ENCODE measurements around the gene RCAN2.
A peak's percentile ranks its signal among the peaks of the same experiment; 100 is the strongest.

Gene RCAN2

DNA sequence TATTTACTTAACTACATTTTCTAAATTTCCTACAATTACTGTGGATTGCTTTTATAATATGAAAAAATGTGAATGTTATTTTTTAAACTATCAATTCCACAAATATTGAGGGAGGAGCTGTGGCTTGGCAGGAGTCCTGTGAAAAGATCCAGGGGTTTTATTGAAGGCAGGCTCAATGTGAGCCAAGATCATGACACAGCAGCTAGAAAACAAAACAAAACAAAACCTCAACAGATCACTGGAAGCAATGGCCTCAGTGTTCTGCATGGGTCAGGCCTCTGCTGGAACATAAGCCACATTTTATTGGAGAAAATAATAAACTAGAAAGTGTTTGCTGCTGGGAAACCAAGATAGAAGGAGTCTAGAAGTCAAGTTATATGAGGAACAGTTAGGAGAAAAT is 19.4 kb upstream of the RCAN2 start:
- H3K4me1 ChIP-seq (ENCODE audit: control insufficient read depth, insufficient read depth, low read length): peaks cover 18% of the 10 kb centered on the region
- peak overlapping the region; percentile 23 for H3K4me3 ChIP-seq (ENCODE audit: low read length)
- H3K27me3 ChIP-seq (replicated peaks; ENCODE audit: control insufficient read depth, insufficient read depth, low read length): no peaks in the 10 kb centered on the region
- peak overlapping the region; percentile 2 for H3K9ac ChIP-seq (ENCODE audit: low read length)
- peak; percentile 91 for DNase-seq (ENCODE audit: low read depth)
- no peaks in the 10 kb centered on the region for H3K36me3 ChIP-seq (ENCODE audit: control insufficient read depth, insufficient read depth, low read length, severe bottlenecking)
- H3K9me3 ChIP-seq (ENCODE audit: control insufficient read depth, low read length): no peaks in the 10 kb centered on the region

DNA sequence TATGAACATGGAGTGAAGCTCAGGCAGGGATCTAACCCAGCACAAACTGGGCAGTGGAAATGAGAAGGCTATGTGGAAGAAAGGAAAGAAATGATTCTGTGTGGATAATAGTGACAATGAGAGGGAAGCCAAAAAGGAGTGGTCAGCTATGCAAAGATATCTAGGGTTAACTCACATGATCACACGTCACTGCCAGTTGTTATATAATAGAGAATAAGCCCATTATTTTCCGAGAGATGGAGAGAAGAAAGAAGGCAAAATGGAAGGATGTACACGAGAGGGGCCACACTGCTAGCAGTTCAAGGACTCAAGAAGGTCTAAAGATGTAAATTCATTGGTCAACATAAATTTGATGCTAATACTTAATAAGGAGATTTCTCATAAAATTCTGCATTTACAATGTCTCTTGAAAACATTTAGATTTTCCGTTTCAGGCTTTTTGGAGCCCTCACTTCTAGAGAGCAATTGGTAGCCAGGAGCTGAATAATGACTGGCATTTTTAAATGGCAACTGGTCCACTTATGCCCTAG is 18.8 kb upstream of the RCAN2 start:
- Histone ChIP-seq H3K4me3 (ENCODE audit: low read length) (peak overlapping the region; percentile 23), H3K9ac (ENCODE audit: low read length) (no peak overlapping the region), H3K9me3 (ENCODE audit: control insufficient read depth, low read length) (no peaks in the 10 kb centered on the region), H3K4me1 (ENCODE audit: control insufficient read depth, insufficient read depth, low read length) (peaks cover 18% of the 10 kb centered on the region), H3K36me3 (ENCODE audit: control insufficient read depth, insufficient read depth, low read length, severe bottlenecking) (no peaks in the 10 kb centered on the region), H3K27me3 (replicated peaks; ENCODE audit: control insufficient read depth, insufficient read depth, low read length) (no peaks in the 10 kb centered on the region)
- DNase-seq (ENCODE audit: low read depth): no peak

- no peak overlapping the region for H3K4me3 ChIP-seq (ENCODE audit: low read length)
- no peak for DNase-seq (ENCODE audit: low read depth)
- H3K9me3 ChIP-seq (ENCODE audit: control insufficient read depth, low read length): no peaks in the 10 kb centered on the region
- no peaks in the 10 kb centered on the region for H3K36me3 ChIP-seq (ENCODE audit: control insufficient read depth, insufficient read depth, low read length, severe bottlenecking)
- H3K9ac ChIP-seq (ENCODE audit: low read length): no peak overlapping the region
- H3K27me3 ChIP-seq (replicated peaks; ENCODE audit: control insufficient read depth, insufficient read depth, low read length): no peaks in the 10 kb centered on the region
- H3K4me1 ChIP-seq (ENCODE audit: control insufficient read depth, insufficient read depth, low read length): peaks cover 18% of the 10 kb centered on the region
Measured at GRCh38 chr6:46509063-46509462, 17.8 kb upstream of the RCAN2 start.

DNA sequence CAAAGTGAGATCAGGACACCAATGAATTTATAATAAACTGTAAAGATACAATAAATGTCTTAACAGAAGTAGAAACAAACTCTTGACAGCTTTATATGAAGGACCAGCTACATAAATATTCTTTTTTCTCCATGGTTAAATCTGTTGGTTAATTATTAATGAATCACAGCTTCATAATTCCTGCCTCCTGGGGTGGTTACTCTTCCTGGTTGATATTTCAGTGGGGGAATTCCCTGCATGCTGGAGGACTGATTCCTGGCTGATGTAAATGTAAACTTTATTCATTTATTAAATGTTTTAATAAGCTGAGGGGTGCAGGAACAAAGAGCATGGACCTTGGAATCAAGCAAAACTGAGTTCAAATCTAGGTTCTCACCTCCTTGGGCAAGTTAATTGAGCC is 16.2 kb upstream of the RCAN2 start:
- no peak for DNase-seq (ENCODE audit: low read depth)
- H3K9ac ChIP-seq (ENCODE audit: low read length): no peak overlapping the region
- H3K9me3 ChIP-seq (ENCODE audit: control insufficient read depth, low read length): no peaks in the 10 kb centered on the region
- no peak overlapping the region for H3K4me3 ChIP-seq (ENCODE audit: low read length)
- H3K4me1 ChIP-seq (ENCODE audit: control insufficient read depth, insufficient read depth, low read length): peaks cover 24% of the 10 kb centered on the region
- no peaks in the 10 kb centered on the region for H3K36me3 ChIP-seq (ENCODE audit: control insufficient read depth, insufficient read depth, low read length, severe bottlenecking)
- no peaks in the 10 kb centered on the region for H3K27me3 ChIP-seq (replicated peaks; ENCODE audit: control insufficient read depth, insufficient read depth, low read length)

- no peak for DNase-seq (ENCODE audit: low read depth)
- H3K4me1 ChIP-seq (ENCODE audit: control insufficient read depth, insufficient read depth, low read length): peaks cover 18% of the 10 kb centered on the region
- H3K27me3 ChIP-seq (replicated peaks; ENCODE audit: control insufficient read depth, insufficient read depth, low read length): no peaks in the 10 kb centered on the region
- no peaks in the 10 kb centered on the region for H3K36me3 ChIP-seq (ENCODE audit: control insufficient read depth, insufficient read depth, low read length, severe bottlenecking)
- no peak overlapping the region for H3K4me3 ChIP-seq (ENCODE audit: low read length)
- H3K9me3 ChIP-seq (ENCODE audit: control insufficient read depth, low read length): no peaks in the 10 kb centered on the region
- no peak overlapping the region for H3K9ac ChIP-seq (ENCODE audit: low read length)
Measured at GRCh38 chr6:46505693-46506512, 14.7 kb upstream of the RCAN2 start.

- DNase-seq (ENCODE audit: low read depth): no peak
- H3K36me3 ChIP-seq (ENCODE audit: control insufficient read depth, insufficient read depth, low read length, severe bottlenecking): no peaks in the 10 kb centered on the region
- no peaks in the 10 kb centered on the region for H3K9me3 ChIP-seq (ENCODE audit: control insufficient read depth, low read length)
- no peak overlapping the region for H3K4me3 ChIP-seq (ENCODE audit: low read length)
- peaks cover 8% of the 10 kb centered on the region for H3K4me1 ChIP-seq (ENCODE audit: control insufficient read depth, insufficient read depth, low read length)
- no peaks in the 10 kb centered on the region for H3K27me3 ChIP-seq (replicated peaks; ENCODE audit: control insufficient read depth, insufficient read depth, low read length)
- no peak overlapping the region for H3K9ac ChIP-seq (ENCODE audit: low read length)
Measured at GRCh38 chr6:46504242-46504641, 13.0 kb upstream of the RCAN2 start.

DNA sequence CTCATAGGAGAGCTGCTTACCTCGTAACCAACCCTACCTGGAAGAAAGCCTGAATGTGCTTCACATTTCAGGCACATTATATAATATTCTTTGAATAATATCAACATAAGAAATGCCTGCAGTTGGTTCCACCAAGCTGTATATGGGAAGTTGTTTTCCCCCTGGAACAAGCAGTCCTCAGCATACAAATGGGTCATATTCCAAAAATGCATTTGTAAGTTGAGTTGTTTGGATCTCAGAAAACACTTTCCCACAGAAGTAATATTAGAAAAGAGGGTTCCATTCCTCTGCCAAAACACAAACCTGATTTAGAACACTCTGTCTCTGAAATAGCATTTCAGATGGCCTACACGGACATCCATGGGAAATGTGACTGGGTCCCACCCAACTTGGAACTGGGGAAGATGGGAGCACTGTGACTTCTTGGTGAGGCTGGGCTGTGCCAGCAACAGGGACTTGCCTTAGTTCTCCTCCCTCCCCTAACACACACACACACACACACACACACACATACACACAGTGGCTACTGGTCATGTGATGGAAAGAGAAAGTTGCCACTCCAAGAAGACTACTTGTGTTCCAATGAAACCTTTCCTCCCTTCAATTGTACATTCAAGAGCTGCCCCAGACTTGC is 11.4 kb upstream of the RCAN2 start:
- Histone ChIP-seq H3K4me1 (ENCODE audit: control insufficient read depth, insufficient read depth, low read length) (peaks cover 8% of the 10 kb centered on the region), H3K36me3 (ENCODE audit: control insufficient read depth, insufficient read depth, low read length, severe bottlenecking) (no peaks in the 10 kb centered on the region), H3K4me3 (ENCODE audit: low read length) (no peak overlapping the region), H3K9me3 (ENCODE audit: control insufficient read depth, low read length) (no peaks in the 10 kb centered on the region), H3K9ac (ENCODE audit: low read length) (no peak overlapping the region), H3K27me3 (replicated peaks; ENCODE audit: control insufficient read depth, insufficient read depth, low read length) (no peaks in the 10 kb centered on the region)
- DNase-seq (ENCODE audit: low read depth): peak; percentile 24

DNA sequence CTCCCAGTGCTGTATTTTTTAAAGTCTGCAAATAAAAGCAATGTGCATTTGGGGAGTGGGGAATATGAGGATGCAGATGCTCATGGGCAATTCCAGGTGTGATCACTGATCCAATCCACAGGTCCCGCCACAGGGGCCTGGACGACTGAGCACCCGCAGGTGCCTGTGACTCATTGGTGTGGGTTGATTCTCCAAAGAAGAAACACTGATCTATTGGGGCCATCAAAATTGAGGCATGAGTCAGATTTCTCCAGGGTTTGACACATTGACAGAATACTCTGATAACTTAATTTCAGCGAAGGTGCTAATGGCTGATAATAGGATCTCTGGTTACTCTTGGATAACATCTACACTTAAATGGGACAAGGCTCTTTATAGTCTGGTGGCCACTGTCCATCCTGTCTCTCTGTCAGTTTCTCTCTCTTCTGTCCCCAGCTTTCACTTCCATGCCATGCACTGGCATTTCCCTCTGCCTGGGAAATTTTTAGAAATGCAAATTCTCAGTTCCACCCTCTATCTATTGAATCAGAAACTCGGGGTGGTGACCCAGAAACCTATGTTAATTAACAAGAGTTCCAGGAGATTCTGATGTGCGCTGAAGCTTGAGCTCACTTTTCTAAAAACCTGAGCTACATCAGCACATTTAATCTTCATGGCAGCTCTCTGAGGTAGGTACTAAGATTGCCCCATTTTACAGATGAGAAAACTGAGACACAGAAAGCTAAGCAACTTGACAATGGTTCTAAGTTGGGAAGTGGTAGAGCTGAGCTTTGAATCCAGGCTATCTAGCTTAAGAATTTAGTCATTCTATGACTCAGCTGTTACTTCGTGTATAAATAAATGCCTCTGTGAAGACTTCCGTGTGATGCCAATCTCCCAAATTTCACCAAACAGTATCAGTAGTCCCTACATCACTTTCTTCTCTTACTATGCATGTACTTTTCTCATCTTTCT is 10.2 kb upstream of the RCAN2 start:
- DNase-seq (ENCODE audit: low read depth): peak; percentile 52
- Histone ChIP-seq H3K4me1 (ENCODE audit: control insufficient read depth, insufficient read depth, low read length) (peaks cover 8% of the 10 kb centered on the region), H3K27me3 (replicated peaks; ENCODE audit: control insufficient read depth, insufficient read depth, low read length) (no peaks in the 10 kb centered on the region), H3K4me3 (ENCODE audit: low read length) (no peak overlapping the region), H3K9ac (ENCODE audit: low read length) (no peak overlapping the region), H3K9me3 (ENCODE audit: control insufficient read depth, low read length) (no peaks in the 10 kb centered on the region), H3K36me3 (ENCODE audit: control insufficient read depth, insufficient read depth, low read length, severe bottlenecking) (no peaks in the 10 kb centered on the region)

- H3K4me3 ChIP-seq (ENCODE audit: low read length): no peak overlapping the region
- H3K4me1 ChIP-seq (ENCODE audit: control insufficient read depth, insufficient read depth, low read length): peaks cover 8% of the 10 kb centered on the region
- no peak overlapping the region for H3K9ac ChIP-seq (ENCODE audit: low read length)
- no peaks in the 10 kb centered on the region for H3K27me3 ChIP-seq (replicated peaks; ENCODE audit: control insufficient read depth, insufficient read depth, low read length)
- H3K9me3 ChIP-seq (ENCODE audit: control insufficient read depth, low read length): no peaks in the 10 kb centered on the region
- H3K36me3 ChIP-seq (ENCODE audit: control insufficient read depth, insufficient read depth, low read length, severe bottlenecking): no peaks in the 10 kb centered on the region
- DNase-seq (ENCODE audit: low read depth): no peak
Measured at GRCh38 chr6:46500382-46500781, 9.1 kb upstream of the RCAN2 start.

DNA sequence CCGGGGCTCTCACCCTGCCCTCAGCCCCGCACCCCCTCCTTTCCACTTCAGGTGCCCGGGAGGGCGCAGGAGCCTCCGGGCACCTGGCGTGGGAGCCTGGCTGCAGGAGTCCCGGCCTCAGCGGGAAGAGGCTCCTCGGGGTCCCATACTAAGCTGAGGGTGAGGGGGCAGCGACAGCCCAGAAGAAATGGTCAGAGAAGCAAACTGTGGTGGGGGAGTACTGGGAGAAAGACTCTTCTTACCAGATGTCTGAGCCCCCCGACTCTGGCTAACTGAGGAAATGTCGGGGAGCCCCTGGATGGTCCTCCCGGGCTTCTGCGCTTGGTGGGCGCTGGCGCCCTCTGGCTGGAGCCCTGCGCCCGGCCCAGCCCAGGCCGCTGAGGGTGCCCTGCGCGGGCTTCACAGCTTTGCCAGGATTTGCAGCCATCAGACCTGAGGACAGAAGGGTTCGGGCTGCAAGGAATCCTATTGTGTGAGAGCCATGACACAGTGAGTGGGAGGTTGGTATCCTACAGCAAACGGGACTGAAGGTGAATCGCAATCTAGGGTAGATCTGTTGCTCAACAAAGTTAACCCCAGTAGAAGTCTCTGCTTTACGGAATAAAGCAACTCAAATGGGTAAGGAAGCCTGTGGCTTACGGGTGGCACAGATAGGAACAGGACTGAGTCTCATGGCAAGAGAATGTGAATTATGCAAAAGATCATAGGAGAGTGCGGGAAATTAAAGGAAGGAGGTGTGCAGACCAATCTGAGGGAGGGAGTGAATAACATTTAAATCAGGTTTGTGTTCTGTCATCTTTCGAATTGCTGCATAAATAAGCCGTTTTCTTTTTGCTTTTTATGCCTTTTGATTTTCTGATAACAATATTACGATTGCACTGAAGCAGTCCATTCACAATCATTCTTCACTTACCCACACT is 639 bp upstream of the RCAN2 start:
- no peaks in the 10 kb centered on the region for H3K27me3 ChIP-seq (replicated peaks; ENCODE audit: control insufficient read depth, insufficient read depth, low read length)
- DNase-seq (ENCODE audit: low read depth): peak; percentile 80

More for the DNA sequence above, 639 bp upstream of the RCAN2 start:
- Histone ChIP-seq H3K9ac (ENCODE audit: low read length) (peak overlapping the region; percentile 68), H3K4me1 (ENCODE audit: control insufficient read depth, insufficient read depth, low read length) (peaks cover 15% of the 10 kb centered on the region), H3K36me3 (ENCODE audit: control insufficient read depth, insufficient read depth, low read length, severe bottlenecking) (no peaks in the 10 kb centered on the region), H3K9me3 (ENCODE audit: control insufficient read depth, low read length) (no peaks in the 10 kb centered on the region), H3K4me3 (ENCODE audit: low read length) (peak overlapping the region; percentile 83)

All from adipocyte (in vitro differentiated cells).